ENCODE measurements around the gene ZNF428. TPM values are rescaled to one million over a fixed set of nuclear protein-coding genes. Genes with fewer than 3 reads are reported as not detected.

Gene ZNF428
- total RNA-seq, 1 experiment from 2014 or later, result 39.6 TPM

DNA sequence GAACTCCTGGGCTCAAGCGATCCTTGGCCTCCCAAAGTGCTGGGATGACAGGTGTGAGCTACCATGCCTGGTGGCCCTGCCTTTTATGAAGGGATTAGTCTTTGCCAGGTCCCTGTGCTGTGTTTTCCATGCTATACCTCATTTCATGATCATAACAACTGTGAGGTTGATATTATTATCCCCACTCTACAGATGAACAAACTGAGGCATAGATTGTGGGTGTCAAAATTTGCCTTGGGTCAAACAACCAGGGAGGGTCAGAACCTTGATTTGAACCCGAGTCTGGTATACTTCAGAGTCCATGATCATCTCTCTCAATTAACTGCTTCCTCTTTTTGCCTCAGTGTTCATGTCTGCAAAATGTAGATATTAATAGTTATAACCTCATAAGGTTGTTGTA is 36.9 kb downstream of the ZNF428 start:
- H3K4me1 ChIP-seq (ENCODE audit: control insufficient read depth in 1 of 2, insufficient read depth in 2 of 2, low read length in 2 of 2), result peaks cover 0 to 4% of the 10 kb centered on the region in 2 experiments; a peak in 1 of 4 replicates
- H3K36me3 ChIP-seq (ENCODE audit: control insufficient read depth in 1 of 2, insufficient read depth in 2 of 2, low read length in 2 of 2), result no peaks in the 10 kb centered on the region
- H3K4me3 ChIP-seq (replicated peaks in 1 of 2; ENCODE audit: low read depth in 1 of 2, low read length in 2 of 2), result no peak overlapping the region
- no peaks in the 10 kb centered on the region for H4K20me1 ChIP-seq (ENCODE audit: insufficient read depth)
- no peaks in the 10 kb centered on the region for H3K79me2 ChIP-seq (ENCODE audit: insufficient read depth, low read length)
- no peak overlapping the region for H2AFZ ChIP-seq (ENCODE audit: low read depth, low read length, poor library complexity, severe bottlenecking)
- no peak overlapping the region for H3K9ac ChIP-seq (ENCODE audit: low read length)
- ATAC-seq (no peak), DNase-seq (ENCODE audit: low read depth, low spot score) (no peak)
- ChIA-PET POLR2A (no interaction called here), RAD21 (ENCODE audit: low non-redundant PET in 1 of 2, low total read pairs in 2 of 2, uncharacterized antibody in 2 of 2, unreplicated experiment in 2 of 2) (no interaction called here), CTCF (interaction anchor here (1.0 kb wide), 1 partner anchor 14 kb away, joined by 3 read pairs; the partner anchor contains the start of genes IRGQ and ZNF576)
- intact Hi-C loops (cut with micrococcal nuclease), result no loop called here
- H3K27ac ChIP-seq (ENCODE audit: low read depth, low read length), result no peak overlapping the region
- no peaks in the 10 kb centered on the region for H3K27me3 ChIP-seq (ENCODE audit: insufficient read depth, low read length)
- no peak overlapping the region for H3K4me2 ChIP-seq (ENCODE audit: low read length)
- no TSS peak for BruUV-seq (replicated peaks)
- no peaks in the 10 kb centered on the region for H3K9me2 ChIP-seq (ENCODE audit: insufficient read depth)
- H3K9me3 ChIP-seq (ENCODE audit: control insufficient read depth in 1 of 2, insufficient read depth in 1 of 2, low read depth in 1 of 2, low read length in 2 of 2), result no peaks in the 10 kb centered on the region
- TF ChIP-seq EZH2 (IDR thresholded peaks at IDR 0.05) (no peak), JUND (IDR thresholded peaks at IDR 0.05) (no peak), CBX3 (IDR thresholded peaks at IDR 0.05; ENCODE audit: low read depth) (no peak), ZBTB33 (IDR thresholded peaks at IDR 0.05; ENCODE audit: extremely low read depth, insufficient replicate concordance, low read length) (no peak), ZNF274 (IDR thresholded peaks at IDR 0.05; ENCODE audit: low read depth, low read length) (no peak)
- TF ChIP-seq, protein P1, sequence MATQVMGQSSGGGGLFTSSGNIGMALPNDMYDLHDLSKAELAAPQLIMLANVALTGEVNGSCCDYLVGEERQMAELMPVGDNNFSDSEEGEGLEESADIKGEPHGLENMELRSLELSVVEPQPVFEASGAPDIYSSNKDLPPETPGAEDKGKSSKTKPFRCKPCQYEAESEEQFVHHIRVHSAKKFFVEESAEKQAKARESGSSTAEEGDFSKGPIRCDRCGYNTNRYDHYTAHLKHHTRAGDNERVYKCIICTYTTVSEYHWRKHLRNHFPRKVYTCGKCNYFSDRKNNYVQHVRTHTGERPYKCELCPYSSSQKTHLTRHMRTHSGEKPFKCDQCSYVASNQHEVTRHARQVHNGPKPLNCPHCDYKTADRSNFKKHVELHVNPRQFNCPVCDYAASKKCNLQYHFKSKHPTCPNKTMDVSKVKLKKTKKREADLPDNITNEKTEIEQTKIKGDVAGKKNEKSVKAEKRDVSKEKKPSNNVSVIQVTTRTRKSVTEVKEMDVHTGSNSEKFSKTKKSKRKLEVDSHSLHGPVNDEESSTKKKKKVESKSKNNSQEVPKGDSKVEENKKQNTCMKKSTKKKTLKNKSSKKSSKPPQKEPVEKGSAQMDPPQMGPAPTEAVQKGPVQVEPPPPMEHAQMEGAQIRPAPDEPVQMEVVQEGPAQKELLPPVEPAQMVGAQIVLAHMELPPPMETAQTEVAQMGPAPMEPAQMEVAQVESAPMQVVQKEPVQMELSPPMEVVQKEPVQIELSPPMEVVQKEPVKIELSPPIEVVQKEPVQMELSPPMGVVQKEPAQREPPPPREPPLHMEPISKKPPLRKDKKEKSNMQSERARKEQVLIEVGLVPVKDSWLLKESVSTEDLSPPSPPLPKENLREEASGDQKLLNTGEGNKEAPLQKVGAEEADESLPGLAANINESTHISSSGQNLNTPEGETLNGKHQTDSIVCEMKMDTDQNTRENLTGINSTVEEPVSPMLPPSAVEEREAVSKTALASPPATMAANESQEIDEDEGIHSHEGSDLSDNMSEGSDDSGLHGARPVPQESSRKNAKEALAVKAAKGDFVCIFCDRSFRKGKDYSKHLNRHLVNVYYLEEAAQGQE (IDR thresholded peaks at IDR 0.05; ENCODE audit: low read depth), result no peak

Data from HCT116 (cell line).